HG02852 (cell line): Measurements from ENCODE around the gene CIDEC.
A peak's percentile ranks its signal among the peaks of the same experiment; 100 is the strongest.
"Not testable (repeated sequence)": the region's sequence is repeated elsewhere in the genome, so short reads cannot be mapped to it uniquely, and the experiment has no call there.

Experiments
- ATAC-seq: cut with Tn5 transposase; IDR thresholded peaks from one replicate; pipeline ENCODE4 v1.9.1; 2021; ENCODE audit warnings: mild to moderate bottlenecking, moderate library complexity; ENCODE audit not compliant: unreplicated experiment

The CIDEC gene

DNA sequence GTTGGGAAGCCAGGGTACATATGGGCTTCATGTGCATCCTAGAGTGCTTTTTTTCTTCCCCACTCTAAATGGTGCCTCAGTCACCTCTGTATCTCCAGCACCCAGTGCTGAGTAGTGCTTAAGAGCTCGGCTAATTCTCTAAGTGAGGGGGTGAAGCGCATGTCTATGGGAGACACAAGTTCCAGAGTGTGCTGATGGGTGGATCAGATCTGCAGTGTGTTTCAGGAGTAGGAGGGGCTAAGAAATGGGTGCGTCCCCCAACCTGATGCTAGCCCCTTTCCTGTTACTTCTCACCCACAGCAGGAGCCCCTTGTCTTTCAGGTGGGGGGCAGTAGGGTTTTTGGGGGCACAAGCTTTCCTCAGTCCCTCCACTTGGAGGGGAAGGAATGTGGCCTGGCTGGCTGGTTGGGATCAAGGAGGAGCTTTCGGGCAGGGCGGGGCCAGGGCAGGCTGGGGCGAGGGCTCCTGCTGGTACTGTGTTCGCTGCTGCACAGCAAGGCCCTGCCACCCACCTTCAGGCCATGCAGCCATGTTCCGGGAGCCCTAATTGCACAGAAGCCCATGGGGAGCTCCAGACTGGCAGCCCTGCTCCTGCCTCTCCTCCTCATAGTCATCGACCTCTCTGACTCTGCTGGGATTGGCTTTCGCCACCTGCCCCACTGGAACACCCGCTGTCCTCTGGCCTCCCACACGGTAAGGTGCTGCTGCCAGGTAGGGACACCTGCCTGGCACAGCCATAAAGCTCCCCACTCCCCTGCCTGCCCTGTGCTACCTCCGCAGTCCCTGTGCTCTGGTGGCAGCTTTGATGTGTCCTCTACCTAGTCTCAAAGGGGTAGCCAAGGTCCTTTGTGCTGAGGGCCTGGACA, 22.6 kb upstream of the CIDEC start, which contains the start of gene IL17RE:
TSS of gene IL17RE (plus strand) at position 477 of the 866 bp plus-strand sequence. CDS start at position 562, 85 bp downstream.
- no peak for ATAC-seq

DNA sequence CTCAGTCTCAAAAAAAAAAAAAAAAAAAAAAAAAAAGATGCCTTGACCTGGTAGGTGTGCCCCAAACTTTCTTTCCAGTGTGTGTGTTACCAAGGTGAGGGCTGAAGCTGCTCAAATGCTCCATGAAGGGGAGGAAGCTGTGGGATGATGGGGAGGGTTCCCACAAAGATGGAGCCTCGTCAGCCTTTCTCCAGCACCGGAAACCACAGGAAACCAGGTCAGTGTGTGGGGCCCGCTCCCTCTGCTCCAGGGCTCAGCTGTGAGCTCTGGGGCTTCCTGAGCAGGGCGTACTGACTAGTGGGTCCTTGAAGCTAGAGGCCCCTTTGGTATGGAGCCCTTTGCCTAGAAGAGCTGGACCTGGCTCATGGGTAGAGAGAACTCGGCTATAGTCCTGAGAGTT, 21.9 kb upstream of the CIDEC start:
- ATAC-seq: no peak

DNA sequence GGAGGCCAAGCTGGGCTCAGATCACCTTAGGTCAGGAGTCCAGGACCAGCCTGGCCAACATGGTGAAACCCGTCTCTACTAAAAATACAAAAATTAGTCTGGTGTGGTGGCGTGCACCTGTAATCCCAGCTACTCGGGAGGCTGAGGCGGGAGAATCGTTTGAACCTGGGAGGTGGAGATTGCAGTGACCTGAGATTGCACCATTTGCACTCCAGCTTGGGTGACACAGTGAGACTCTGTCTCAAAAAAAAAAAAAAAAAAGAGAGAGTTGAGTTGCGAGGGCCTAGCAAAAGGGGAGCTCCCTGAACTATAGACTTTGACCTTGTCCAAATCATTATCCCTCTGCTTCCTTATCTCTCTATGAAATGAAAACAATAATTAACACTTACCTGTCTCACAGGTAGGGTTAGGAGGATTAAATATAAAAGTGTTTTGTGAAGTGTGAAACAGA, 20.9 kb upstream of the CIDEC start:
- not testable (repeated sequence) for ATAC-seq

DNA sequence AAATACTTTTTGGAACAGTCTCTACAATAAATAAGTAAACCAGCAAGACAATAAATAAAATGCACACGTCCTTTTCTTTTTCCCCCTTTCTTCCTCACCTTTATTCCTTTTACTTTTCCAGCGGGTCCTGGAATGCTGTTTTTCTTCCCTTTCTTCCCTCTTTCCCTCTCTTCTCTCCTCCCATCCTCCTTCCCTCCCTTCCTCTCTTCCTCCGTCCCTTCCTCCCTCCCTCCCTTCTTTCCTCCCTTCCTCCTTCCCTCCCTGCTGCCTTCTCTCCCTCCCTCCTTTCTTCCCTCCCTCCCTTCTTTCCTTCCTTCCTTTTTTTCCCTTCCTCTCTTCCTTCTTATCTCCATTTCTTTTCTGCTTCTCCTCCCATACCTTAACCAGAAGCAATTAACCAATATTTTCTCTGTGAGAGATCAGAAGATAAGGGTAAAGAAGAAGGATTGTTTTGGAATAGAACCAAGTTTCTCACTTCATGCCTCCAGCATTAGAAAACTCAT, 19.3 kb upstream of the CIDEC start:
- no peak for ATAC-seq

DNA sequence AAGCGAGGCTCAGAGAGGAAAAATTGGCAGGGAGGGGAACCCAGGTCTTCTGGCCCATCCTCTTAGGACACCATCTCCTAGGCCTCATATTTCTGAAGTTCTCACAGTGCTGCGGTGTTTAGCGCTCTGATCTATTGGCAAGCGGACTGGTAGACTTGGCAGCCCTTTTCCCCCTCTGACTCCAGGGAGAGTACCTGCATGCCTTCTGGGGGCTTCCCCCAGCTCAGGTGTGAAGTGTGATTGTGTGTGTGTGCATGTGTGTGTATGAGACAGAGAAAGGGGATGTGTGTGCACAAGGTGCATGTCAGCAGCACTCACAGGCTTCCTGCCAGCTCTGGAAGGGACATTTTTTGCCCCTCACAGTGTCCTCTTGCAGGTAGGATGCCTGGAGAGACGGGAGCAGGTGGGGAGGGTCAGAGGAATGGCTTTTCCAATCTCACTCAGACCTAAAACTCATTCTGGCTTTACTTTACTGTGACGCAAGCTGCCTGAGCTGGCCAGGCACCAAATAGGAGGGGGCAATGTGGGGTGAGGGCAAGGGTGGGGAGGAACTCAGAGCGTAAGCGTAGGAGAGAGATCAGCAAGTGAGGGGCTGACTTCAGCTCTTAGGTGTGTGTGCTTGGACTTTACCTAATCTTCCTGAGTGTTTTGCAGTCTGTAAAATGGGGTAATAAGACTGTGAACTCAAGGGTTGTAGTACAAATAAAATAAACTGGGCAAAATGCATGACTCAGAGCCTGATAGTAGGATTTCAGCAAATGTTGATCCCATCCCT, 18.6 kb upstream of the CIDEC start:
- ATAC-seq: no peak

DNA sequence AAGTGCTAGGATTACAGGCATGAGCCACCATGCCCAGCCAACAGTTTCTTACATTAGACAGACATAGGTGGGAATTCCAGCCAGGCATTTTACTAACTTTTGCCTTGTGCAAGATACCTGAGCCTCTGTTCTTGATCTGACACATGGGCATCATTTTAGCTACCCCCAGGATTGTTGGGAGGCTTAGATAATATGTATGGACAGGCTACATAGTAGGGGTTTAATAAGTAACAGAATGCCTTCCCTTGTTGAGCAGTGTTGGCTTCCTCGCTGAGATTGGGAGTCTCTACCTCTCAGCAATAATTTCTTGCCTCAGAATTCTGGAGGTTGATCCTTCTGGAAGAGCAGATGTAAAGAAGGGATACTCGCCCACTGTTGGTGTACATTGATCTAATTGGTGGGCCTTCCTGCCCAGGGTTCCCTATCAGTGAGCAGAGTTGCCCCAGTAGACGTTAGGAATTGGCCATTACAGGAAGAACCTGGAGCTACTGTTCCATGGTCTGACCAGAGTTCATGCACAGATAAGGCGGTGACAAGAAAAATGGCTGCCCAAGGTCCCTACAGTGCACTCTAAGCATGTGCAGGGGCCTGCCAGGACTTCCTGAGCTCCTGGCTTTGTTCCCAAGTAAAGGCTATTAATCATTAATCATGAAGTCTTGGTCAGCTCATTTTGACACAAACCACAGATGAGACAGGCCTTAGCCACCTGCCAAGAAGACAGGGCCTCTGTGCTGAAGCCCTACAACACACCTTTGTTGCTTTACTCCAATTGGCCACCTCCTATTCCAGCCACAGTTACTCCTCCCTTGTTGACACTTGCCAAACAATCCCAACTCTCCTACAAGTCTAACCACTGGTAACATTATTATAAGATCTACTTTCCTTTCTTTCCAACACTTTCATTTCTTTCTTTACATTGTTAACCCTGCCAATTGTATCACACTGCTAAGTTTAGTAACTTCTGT, 17.6 kb upstream of the CIDEC start:
- ATAC-seq: no peak

DNA sequence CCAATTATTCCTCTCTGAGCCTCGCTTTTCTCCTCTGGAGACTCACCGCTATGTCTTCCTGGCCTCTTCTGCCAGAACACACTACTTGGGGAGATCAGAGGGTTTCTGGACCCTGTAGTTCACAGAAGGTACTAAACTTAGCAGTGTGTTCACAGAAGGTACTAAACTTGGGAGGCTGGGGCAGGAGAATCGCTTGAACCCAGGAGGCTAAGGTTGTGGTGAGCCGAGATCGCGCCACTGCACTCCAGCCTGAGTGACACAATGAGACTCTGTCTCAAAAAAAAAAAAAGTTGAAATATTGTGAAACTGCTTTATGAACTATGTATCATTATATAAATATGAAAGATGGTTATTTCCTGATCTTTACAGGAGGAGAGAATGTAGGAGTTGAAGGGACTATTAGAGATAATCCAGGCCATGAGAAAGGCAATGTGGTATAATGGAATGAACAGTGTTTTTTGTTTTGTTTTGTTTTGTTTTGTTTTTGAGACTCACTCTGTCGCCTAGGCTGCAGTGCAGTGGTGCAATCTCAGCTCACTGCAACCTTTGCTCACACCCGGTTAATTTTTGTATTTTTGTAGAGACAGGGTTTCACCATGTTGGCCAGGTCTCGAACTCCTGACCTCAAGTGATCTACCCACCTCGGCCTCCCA, 16.8 kb upstream of the CIDEC start:
- ATAC-seq: not testable (repeated sequence)

DNA sequence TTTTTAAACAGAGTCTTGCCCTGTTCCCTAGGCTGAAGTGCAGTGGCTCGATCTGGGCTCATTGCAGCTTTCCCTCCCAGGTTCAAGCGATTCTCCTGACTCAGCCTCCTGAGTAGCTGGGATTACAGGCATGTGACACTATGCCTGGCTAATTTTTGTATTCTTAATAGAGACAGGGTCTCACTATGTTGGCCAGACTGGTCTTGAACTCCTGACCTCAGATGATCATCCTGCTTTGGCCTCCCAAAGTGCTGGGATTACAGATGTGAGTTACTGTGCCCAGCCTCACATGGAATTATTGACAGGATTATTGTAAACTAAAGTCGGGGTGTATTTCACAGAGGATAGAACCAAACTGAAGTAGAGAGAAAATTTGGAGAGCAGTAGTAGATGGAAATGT, 15.7 kb upstream of the CIDEC start:
- not testable (repeated sequence) for ATAC-seq

DNA sequence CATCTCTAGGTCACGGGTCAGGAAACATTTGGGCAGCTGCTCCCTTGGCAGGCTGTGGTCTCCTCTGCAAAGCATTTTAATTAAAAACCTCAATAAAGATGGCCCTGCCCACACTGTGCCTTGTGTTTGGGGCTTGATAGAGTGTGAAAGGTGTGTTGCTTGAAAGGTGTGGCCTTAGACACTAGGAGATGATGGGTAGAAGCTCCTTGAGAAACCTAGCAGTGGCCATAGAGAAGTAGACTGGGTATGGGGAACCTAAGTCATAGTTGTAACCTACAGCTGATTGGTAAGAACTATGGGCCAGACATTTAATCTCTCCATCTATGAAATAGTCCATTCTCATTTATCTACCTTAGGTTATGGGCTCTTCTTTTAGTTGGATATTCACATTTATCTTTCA, 13.7 kb upstream of the CIDEC start:
- ATAC-seq: no peak

DNA sequence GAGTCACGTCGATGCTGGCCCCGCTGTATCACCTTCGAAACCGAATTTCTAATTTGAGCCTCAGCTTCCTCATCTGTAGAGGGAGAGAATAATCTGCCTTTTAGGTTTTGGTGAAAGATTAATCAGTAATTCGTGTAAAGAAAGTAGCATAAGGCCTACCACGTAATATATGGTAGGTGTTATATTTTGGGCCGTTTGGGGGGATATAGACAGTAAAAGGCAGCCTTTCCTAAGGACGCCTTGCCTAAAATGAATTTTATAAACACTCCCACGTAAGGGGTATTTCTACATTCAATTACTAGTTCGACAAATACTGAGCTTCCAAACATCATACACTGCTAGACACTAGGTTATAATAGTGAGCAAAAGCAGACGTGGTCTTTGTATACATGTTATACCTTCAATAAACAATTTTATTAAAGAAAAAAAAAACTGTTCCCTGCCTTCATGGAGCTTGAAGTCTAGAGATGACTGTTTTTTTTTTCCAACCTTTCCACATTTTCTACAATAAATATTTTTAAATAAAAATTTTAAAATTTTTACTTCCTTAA, 11.1 kb upstream of the CIDEC start:
- no peak for ATAC-seq

DNA sequence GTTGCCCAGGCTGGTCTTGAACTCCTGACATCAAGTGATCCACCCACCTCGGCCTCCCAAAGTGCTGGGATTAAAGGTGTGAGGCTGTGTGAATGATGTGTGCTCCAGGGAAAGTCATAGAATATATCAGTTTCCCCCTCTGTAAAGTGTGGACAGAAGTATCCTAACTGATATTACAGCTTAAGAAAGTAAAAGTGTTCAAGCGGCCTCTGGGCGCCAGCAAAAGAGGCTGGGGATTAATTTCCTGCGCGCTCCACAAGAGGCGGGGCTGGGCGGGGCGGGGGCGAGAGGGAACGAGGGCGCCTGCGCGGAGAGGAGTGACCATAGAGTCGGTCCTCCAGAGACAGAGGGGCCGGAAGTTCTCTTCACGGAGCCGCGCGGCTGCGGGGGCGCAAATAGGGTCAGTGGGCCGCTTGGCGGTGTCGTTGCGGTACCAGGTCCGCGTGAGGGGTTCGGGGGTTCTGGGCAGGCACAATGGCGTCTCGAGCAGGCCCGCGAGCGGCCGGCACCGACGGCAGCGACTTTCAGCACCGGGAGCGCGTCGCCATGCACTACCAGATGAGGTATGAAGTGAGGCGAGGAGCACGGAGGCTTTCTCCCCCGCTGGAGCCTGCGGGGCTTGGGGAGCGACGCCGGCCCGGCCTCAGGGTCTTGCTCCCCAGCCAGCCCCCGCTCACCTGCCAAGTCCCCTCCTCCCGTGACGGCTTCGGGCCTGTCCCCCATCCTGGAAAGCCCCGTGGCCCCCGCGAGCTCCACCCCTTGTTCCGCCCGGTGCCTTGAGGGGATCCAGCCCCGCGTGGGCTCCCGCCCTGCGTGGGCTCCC, 10.4 kb upstream of the CIDEC start, which contains the start of gene JAGN1:
TSS of gene JAGN1 (plus strand) at position 362 of the 823 bp plus-strand sequence. CDS start at position 475, 113 bp downstream.
- peak; percentile 80 for ATAC-seq

DNA sequence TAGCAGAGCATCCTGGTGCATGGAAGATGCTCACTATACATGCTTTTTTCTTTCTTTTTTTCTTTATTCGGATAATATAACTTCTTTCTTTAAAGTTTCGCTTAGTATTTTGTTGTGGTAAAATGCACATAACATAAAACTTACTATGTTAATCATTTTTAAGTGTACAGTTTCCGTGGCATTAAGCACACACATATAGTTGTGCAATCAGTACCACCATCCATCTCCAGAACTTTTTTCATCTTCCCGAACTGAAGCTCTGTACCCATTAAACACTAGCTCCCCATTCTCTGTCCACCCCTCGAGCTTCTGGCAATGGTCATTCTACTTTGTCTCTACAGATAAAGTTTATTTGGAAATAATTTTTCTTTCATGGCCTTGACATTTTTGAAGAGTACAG, 9.4 kb upstream of the CIDEC start:
- no peak for ATAC-seq

DNA sequence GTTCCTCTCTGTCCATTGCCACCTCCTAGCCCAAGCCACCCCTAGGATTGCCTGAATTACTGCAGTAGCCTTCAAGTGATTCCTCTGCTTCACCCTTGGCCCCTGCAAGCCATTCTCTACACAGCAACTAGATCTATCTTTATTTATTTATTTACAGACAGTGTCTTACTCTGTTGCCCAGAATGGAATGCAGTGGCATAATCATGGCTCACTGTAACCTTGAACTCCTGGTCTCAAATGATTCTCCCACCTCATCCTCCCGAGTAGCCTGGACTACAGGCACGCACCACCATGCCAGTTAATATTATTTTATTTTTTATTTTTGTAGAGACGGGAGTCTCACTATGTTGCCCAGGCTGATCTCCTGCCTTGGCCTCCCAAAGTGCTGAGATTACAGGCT, 8.5 kb upstream of the CIDEC start:
- ATAC-seq: no peak

DNA sequence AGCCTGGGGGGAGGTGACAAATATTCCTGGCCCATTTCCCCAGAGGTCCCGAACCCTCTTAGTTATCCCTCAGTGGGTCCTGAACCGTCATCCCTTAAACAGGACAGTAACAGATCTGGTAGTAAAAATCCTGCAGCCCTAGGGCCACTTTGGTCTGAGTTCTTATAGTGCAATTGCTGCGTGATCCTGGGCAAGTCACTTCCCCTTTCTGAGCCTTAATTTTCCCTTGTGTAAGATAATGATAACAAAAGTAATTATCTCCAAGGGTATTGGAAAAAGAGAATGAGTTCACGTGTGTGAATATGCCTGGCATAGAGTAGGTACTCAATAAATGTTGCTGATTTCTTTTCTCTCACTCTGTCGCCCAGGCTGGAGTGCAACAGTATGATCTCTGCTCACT, 7.4 kb upstream of the CIDEC start:
- ATAC-seq: no peak

DNA sequence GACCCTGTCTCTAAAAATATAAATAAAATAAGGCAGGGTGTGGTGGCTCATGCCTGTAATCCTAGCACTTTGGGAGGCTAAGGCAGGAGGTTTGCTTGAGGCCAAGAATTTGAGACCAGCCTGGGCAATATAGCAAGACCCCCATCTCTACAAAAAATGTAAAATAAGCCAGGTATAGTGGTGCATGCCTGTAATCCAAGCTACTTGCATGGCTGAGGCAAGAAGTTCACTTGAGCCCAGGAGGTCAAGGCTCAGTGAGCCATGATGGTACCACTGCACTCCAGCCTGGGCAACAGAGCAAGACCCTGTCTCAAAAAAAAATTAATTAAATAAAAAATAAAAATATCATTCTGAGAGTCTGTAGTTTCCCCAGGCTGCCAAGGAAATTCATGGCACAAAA, 6.3 kb upstream of the CIDEC start:
- no peak for ATAC-seq

DNA sequence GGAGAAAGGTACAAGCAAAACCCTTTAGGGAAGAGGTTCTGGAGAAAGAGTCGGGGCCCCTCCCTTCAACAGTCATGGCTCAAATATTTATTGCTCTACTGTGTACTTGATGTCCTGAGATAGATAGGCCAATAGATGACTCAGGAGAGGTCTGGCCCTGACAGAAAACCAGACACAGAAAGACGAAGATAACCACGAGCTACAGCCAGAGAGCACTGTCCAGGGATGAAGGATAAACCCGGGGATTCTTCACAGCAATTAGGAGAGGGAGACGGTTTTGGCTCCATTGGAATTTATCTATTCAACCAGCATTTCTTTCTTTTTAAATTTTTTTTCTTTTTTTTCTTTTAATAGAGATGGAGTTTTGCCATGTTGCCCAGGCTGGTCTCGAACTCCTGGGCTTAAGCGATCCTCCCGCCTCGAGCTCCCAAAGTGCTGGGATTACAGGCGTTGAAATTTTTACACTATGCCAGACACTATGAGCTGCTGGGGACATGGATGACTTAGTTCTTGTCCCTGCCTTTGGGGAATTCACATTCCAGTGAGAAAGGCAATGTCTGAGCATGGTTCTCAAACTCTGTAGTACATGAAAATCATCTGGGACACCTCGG, 4.6 kb upstream of the CIDEC start:
- ATAC-seq: no peak

DNA sequence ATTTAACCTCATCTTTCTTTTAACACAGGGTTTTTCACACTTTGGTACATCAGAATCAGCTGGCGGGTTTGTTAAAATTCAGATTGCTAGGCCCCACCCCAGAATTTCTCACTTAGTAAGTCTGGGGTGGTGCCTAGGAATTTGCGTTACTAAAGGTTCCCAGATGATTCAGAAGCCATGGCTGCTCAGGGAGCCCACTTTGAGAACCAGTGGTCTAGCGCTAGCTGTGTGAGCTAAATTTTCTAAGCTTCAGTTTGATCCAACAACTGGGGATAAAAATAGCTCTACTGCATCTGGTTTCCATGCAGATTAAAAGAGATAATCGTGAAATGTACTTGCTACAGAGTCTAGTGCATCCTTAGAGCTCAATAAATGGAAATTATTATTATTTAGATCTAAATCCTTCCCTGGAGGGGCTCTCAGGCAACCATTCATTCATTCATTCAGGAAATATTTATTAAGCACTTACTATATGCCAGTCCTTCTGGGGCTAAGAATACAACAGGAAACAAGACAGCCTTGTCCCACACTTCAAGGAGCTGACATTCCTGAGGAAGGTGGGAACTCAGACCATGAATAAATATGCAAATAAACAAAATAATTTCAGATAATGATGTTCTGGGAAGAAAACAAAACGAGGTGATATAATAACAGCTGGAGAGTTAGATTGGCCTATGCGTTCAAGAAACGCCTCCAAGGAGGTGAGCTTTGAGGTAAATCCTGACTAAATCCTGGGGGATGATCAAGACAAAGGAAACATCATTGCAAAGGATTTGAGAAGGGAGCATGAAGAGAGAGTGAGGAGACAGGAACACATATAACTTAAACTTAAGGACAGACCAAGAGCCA, 3.9 kb upstream of the CIDEC start:
- no peak for ATAC-seq
